ENCODE results near the gene ATPAF1.

- TF ChIP-seq CTCF (conservative IDR thresholded peaks at IDR 0.05; ENCODE audit: low read length) (no peak), EZH2phosphoT487 (IDR thresholded peaks at IDR 0.05; ENCODE audit: borderline replicate concordance) (no peak)
Measured at GRCh38 chr1:46615735-46616134, 52.4 kb downstream of the ATPAF1 start.
